Measurements from ENCODE around the gene TRIM6.

GRCh38 chr11:5557751-5558150 lies 38.7 kb upstream of the TRIM6 start:
- TF ChIP-seq CTCF (IDR thresholded peaks at IDR 0.05; ENCODE audit: insufficient read depth, low read depth, low read length) (no peak), EZH2 (IDR thresholded peaks at IDR 0.05; ENCODE audit: insufficient read depth, low read length) (no peak)
